ENCODE measurements around the gene OSR1.

OSR1 gene

GRCh38 chr2:19363474-19363778 lies 5.0 kb upstream of the OSR1 start:
- peak overlapping the region; percentile 75 for H3K4me3 ChIP-seq (ENCODE audit: low read depth, low read length)
- DNase-seq (ENCODE audit: low read depth): no peak
- no peak for TF ChIP-seq CTCF (conservative IDR thresholded peaks at IDR 0.05; ENCODE audit: low read depth, low read length)

- DNase-seq (ENCODE audit: low read depth): peak; percentile 91
- H3K4me3 ChIP-seq (ENCODE audit: low read depth, low read length): peak overlapping the region; percentile 75
- peak; percentile 89 for TF ChIP-seq CTCF (conservative IDR thresholded peaks at IDR 0.05; ENCODE audit: low read depth, low read length)
Observed at GRCh38 chr2:19362755-19363473, 4.5 kb upstream of the OSR1 start.

- H3K4me3 ChIP-seq (ENCODE audit: low read depth, low read length): peak overlapping the region; percentile 75
- peak; percentile 54 for DNase-seq (ENCODE audit: low read depth)
- no peak for TF ChIP-seq CTCF (conservative IDR thresholded peaks at IDR 0.05; ENCODE audit: low read depth, low read length)
Observed at GRCh38 chr2:19362094-19362754, 3.8 kb upstream of the OSR1 start.

GRCh38 chr2:19361325-19361990 lies 3.0 kb upstream of the OSR1 start:
- peak; percentile 33 for DNase-seq (ENCODE audit: low read depth)
- TF ChIP-seq CTCF (conservative IDR thresholded peaks at IDR 0.05; ENCODE audit: low read depth, low read length): no peak
- H3K4me3 ChIP-seq (ENCODE audit: low read depth, low read length): peak overlapping the region; percentile 75

GRCh38 chr2:19360966-19361321 lies 2.5 kb upstream of the OSR1 start:
- H3K4me3 ChIP-seq (ENCODE audit: low read depth, low read length): peak overlapping the region; percentile 75
- TF ChIP-seq CTCF (conservative IDR thresholded peaks at IDR 0.05; ENCODE audit: low read depth, low read length): no peak
- no peak for DNase-seq (ENCODE audit: low read depth)

- no peak overlapping the region for H3K4me3 ChIP-seq (ENCODE audit: low read depth, low read length)
- DNase-seq (ENCODE audit: low read depth): no peak
- no peak for TF ChIP-seq CTCF (conservative IDR thresholded peaks at IDR 0.05; ENCODE audit: low read depth, low read length)
Observed at GRCh38 chr2:19360266-19360965, 2.0 kb upstream of the OSR1 start.

Data from choroid plexus epithelial cell (primary cell).